Measurements from ENCODE around the gene KCTD6.

The KCTD6 gene

GRCh38 chr3:58471025-58471887 lies 20.6 kb upstream of the KCTD6 start:
- no peaks in the 10 kb centered on the region for H3K27me3 ChIP-seq (ENCODE audit: control insufficient read depth, insufficient read depth, low read length)
- peak overlapping the region; percentile 12 for H3K4me3 ChIP-seq (ENCODE audit: low read length)
- no peaks in the 10 kb centered on the region for H3K9me3 ChIP-seq (replicated peaks; ENCODE audit: low read length)
- H3K4me2 ChIP-seq (ENCODE audit: low read length) = peak overlapping the region; percentile 43
- H3K36me3 ChIP-seq (ENCODE audit: insufficient read depth, low read length) = no peaks in the 10 kb centered on the region
- H3K4me1 ChIP-seq (ENCODE audit: control insufficient read depth, insufficient read depth, low read length) = peaks cover 27% of the 10 kb centered on the region
- peak overlapping the region; percentile 13 for H3K9ac ChIP-seq (ENCODE audit: low read depth, low read length)

GRCh38 chr3:58473275-58473674 lies 18.6 kb upstream of the KCTD6 start:
- Histone ChIP-seq H3K27me3 (ENCODE audit: control insufficient read depth, insufficient read depth, low read length) (no peaks in the 10 kb centered on the region), H3K9me3 (replicated peaks; ENCODE audit: low read length) (no peaks in the 10 kb centered on the region), H3K36me3 (ENCODE audit: insufficient read depth, low read length) (no peaks in the 10 kb centered on the region), H3K4me3 (ENCODE audit: low read length) (no peak overlapping the region), H3K4me2 (ENCODE audit: low read length) (no peak overlapping the region), H3K9ac (ENCODE audit: low read depth, low read length) (no peak overlapping the region), H3K4me1 (ENCODE audit: control insufficient read depth, insufficient read depth, low read length) (peaks cover 27% of the 10 kb centered on the region)

GRCh38 chr3:58474348-58474911 lies 17.5 kb upstream of the KCTD6 start:
- Histone ChIP-seq H3K27me3 (ENCODE audit: control insufficient read depth, insufficient read depth, low read length) (no peaks in the 10 kb centered on the region), H3K36me3 (ENCODE audit: insufficient read depth, low read length) (no peaks in the 10 kb centered on the region), H3K9ac (ENCODE audit: low read depth, low read length) (no peak overlapping the region), H3K4me1 (ENCODE audit: control insufficient read depth, insufficient read depth, low read length) (peaks cover 27% of the 10 kb centered on the region), H3K9me3 (replicated peaks; ENCODE audit: low read length) (no peaks in the 10 kb centered on the region), H3K4me2 (ENCODE audit: low read length) (no peak overlapping the region), H3K4me3 (ENCODE audit: low read length) (no peak overlapping the region)

- no peak overlapping the region for H3K9ac ChIP-seq (ENCODE audit: low read depth, low read length)
- H3K4me3 ChIP-seq (ENCODE audit: low read length) = no peak overlapping the region
- H3K4me1 ChIP-seq (ENCODE audit: control insufficient read depth, insufficient read depth, low read length) = peaks cover 27% of the 10 kb centered on the region
- no peaks in the 10 kb centered on the region for H3K36me3 ChIP-seq (ENCODE audit: insufficient read depth, low read length)
- H3K27me3 ChIP-seq (ENCODE audit: control insufficient read depth, insufficient read depth, low read length) = no peaks in the 10 kb centered on the region
- H3K9me3 ChIP-seq (replicated peaks; ENCODE audit: low read length) = no peaks in the 10 kb centered on the region
- H3K4me2 ChIP-seq (ENCODE audit: low read length) = no peak overlapping the region
These were observed 16.8 kb upstream of the KCTD6 start for GRCh38 chr3:58474967-58475578.

GRCh38 chr3:58478781-58479180 lies 13.1 kb upstream of the KCTD6 start:
- Histone ChIP-seq H3K4me2 (ENCODE audit: low read length) (no peak overlapping the region), H3K9ac (ENCODE audit: low read depth, low read length) (no peak overlapping the region), H3K9me3 (replicated peaks; ENCODE audit: low read length) (no peaks in the 10 kb centered on the region), H3K36me3 (ENCODE audit: insufficient read depth, low read length) (no peaks in the 10 kb centered on the region), H3K27me3 (ENCODE audit: control insufficient read depth, insufficient read depth, low read length) (no peaks in the 10 kb centered on the region), H3K4me3 (ENCODE audit: low read length) (no peak overlapping the region), H3K4me1 (ENCODE audit: control insufficient read depth, insufficient read depth, low read length) (peaks cover 10% of the 10 kb centered on the region)

DNA sequence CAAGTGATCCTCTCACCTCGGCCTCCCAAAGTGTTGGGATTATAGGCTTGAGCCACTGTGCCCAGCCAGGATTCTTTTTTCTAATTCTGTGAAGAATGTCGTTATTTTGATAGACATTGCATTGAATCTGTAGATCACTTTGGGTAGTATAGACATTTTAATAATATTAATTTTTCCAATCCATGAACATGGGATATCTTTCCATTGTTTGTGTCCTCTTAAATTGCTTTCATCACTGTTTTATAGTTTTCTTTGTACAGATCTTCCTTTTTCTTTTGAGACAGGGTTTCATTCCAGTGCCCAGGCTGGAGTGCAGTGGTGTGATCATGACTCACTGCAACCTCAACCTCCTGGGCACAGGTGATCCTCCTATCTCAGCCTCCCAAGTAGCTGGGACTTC lies 11.6 kb upstream of the KCTD6 start:
- Histone ChIP-seq H3K9me3 (replicated peaks; ENCODE audit: low read length) (no peaks in the 10 kb centered on the region), H3K27me3 (ENCODE audit: control insufficient read depth, insufficient read depth, low read length) (no peaks in the 10 kb centered on the region), H3K36me3 (ENCODE audit: insufficient read depth, low read length) (no peaks in the 10 kb centered on the region), H3K4me3 (ENCODE audit: low read length) (no peak overlapping the region), H3K9ac (ENCODE audit: low read depth, low read length) (no peak overlapping the region), H3K4me2 (ENCODE audit: low read length) (no peak overlapping the region), H3K4me1 (ENCODE audit: control insufficient read depth, insufficient read depth, low read length) (peaks cover 1% of the 10 kb centered on the region)

GRCh38 chr3:58482917-58483636 lies 8.8 kb upstream of the KCTD6 start:
- Histone ChIP-seq H3K9me3 (replicated peaks; ENCODE audit: low read length) (no peaks in the 10 kb centered on the region), H3K36me3 (ENCODE audit: insufficient read depth, low read length) (no peaks in the 10 kb centered on the region), H3K4me3 (ENCODE audit: low read length) (no peak overlapping the region)

DNA sequence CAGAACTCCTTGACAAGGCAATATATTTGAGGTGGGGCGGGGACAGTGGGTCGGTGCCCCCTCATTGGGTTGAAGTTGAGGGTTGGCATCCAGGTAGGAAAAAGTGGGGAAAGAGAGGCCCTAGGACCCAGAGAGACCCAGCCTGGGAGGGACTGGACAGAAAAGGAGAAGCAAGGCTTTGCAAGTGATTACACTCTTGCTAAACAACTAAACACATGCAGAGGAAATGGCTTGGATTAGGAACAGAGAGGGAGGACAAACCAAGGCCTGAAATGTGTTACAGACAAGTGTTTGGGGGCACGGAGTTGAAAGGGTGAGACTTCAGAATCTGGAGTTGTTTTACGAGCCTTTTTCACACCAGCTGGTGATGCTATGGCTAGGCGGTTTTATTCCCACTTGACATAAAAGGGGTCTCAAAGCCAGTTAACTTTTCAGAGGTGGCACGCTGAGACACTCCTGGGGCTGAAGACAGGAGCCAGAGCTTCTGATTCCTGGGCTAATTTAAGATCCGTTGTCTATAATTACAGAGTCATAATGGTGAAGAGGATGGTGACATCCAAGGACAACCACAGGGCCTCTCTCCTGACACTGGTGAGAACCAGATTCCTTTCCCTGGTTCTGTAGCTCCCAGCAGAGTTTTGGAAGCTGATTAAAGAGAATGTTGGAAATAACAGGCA lies 7.7 kb upstream of the KCTD6 start:
- Histone ChIP-seq H3K4me1 (ENCODE audit: control insufficient read depth, insufficient read depth, low read length) (peaks cover 13% of the 10 kb centered on the region), H3K9ac (ENCODE audit: low read depth, low read length) (no peak overlapping the region)

More at GRCh38 chr3:58482917-58483636, 8.8 kb upstream of the KCTD6 start:
- Histone ChIP-seq H3K4me1 (ENCODE audit: control insufficient read depth, insufficient read depth, low read length) (peaks cover 13% of the 10 kb centered on the region), H3K4me2 (ENCODE audit: low read length) (no peak overlapping the region), H3K9ac (ENCODE audit: low read depth, low read length) (no peak overlapping the region), H3K27me3 (ENCODE audit: control insufficient read depth, insufficient read depth, low read length) (no peaks in the 10 kb centered on the region)

DNA sequence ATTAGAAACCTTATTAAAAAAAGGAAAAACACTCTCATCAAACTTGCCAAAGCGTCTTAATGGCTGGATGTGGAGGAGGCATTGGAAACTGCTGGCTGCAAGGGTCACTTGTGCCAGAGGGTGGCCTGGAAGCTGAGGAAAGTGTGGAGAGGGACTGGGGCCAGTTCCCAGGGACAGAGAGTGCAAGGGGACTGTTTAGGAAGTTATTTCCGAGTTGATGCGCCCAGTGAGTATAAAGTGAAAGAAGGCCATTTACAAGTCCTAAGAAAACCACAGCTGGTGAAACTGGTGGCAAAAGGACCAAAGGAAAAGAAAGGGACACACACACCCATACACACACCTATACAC lies 7.2 kb upstream of the KCTD6 start:
- H3K4me3 ChIP-seq (ENCODE audit: low read length) = no peak overlapping the region
- H3K4me1 ChIP-seq (ENCODE audit: control insufficient read depth, insufficient read depth, low read length) = peaks cover 13% of the 10 kb centered on the region
- no peak overlapping the region for H3K9ac ChIP-seq (ENCODE audit: low read depth, low read length)
- H3K27me3 ChIP-seq (ENCODE audit: control insufficient read depth, insufficient read depth, low read length) = no peaks in the 10 kb centered on the region
- no peak overlapping the region for H3K4me2 ChIP-seq (ENCODE audit: low read length)
- no peaks in the 10 kb centered on the region for H3K9me3 ChIP-seq (replicated peaks; ENCODE audit: low read length)
- no peaks in the 10 kb centered on the region for H3K36me3 ChIP-seq (ENCODE audit: insufficient read depth, low read length)

More for the DNA sequence above, 7.7 kb upstream of the KCTD6 start:
- no peaks in the 10 kb centered on the region for H3K9me3 ChIP-seq (replicated peaks; ENCODE audit: low read length)
- H3K4me2 ChIP-seq (ENCODE audit: low read length) = no peak overlapping the region
- H3K4me3 ChIP-seq (ENCODE audit: low read length) = no peak overlapping the region
- H3K27me3 ChIP-seq (ENCODE audit: control insufficient read depth, insufficient read depth, low read length) = no peaks in the 10 kb centered on the region
- no peaks in the 10 kb centered on the region for H3K36me3 ChIP-seq (ENCODE audit: insufficient read depth, low read length)

DNA sequence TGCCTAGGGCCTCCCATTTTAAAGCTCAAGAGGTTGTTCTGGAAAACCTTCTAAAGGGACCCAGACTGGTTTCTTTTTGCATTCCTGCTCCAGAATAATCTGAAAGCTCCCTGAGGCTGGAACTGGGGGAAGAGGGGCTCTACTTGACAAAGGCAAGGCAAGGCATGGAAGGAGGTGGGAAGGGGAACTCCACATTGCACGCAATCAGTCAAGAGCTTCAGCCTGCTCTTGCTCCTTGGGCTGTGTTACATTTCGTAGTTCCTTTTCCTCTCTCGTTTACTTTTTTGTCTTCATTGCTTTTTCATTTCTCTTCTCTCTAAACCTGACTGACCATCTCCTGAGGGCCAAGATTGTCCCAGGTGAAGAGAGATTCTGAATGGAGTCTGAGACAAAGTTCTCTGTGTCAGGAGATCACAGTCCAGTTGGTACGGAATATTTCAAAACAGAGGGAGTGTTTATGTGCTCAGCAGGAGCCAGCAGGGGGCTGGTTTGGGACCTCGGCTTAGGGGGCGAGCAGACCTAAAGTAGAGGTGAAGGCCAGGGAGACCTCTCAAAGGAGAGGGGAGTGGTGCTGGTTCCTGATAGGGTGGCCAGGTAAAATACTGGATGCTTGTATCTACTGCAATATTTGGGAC lies 6.0 kb upstream of the KCTD6 start:
- Histone ChIP-seq H3K9ac (ENCODE audit: low read depth, low read length) (no peak overlapping the region), H3K4me3 (ENCODE audit: low read length) (no peak overlapping the region), H3K27me3 (ENCODE audit: control insufficient read depth, insufficient read depth, low read length) (no peaks in the 10 kb centered on the region), H3K4me2 (ENCODE audit: low read length) (no peak overlapping the region), H3K4me1 (ENCODE audit: control insufficient read depth, insufficient read depth, low read length) (peaks cover 14% of the 10 kb centered on the region), H3K9me3 (replicated peaks; ENCODE audit: low read length) (no peaks in the 10 kb centered on the region), H3K36me3 (ENCODE audit: insufficient read depth, low read length) (no peaks in the 10 kb centered on the region)

Data from skeletal muscle satellite cell (primary cell).